CD4-positive, alpha-beta T cell treated with Interferon alpha-2 for 1 hour (primary cell): Measurements from ENCODE around the gene SIDT2.
A peak's percentile ranks its signal among the peaks of the same experiment; 100 is the strongest.
"Not testable (repeated sequence)": the region's sequence is repeated elsewhere in the genome, so short reads cannot be mapped to it uniquely, and the experiment has no call there.

Experiments used
- DNase-seq, 2 donors: peaks; one replicate each; pipeline ENCODE4 v3.0.0-alpha.2; 2020 to 2022

Gene SIDT2

GRCh38 chr11:117178210-117179034, at the start of gene SIDT2:
Gene SIDT2 (plus strand): TSS chr11:117178743. CDS start chr11:117179264, 521 bp downstream.
- peak; percentile 87 to 90 for DNase-seq

- not testable (repeated sequence) for DNase-seq
Observed at GRCh38 chr11:117130396-117130795, 48.1 kb upstream of the SIDT2 start.

GRCh38 chr11:117130879-117131278, 47.7 kb upstream of the SIDT2 start:
- DNase-seq, result no peak

GRCh38 chr11:117134431-117134830, 44.1 kb upstream of the SIDT2 start:
- no peak for DNase-seq

GRCh38 chr11:117134979-117135378, 43.6 kb upstream of the SIDT2 start:
- DNase-seq, result not testable (repeated sequence)

GRCh38 chr11:117137223-117138086, 41.1 kb upstream of the SIDT2 start:
- not testable (repeated sequence) for DNase-seq

GRCh38 chr11:117143390-117143789, 35.2 kb upstream of the SIDT2 start:
- peak; percentile 9 to 27 for DNase-seq

GRCh38 chr11:117143871-117144476, 34.6 kb upstream of the SIDT2 start, which contains the start of gene PAFAH1B2:
Gene PAFAH1B2 (plus strand): TSS chr11:117144287. CDS start chr11:117152448, 8,161 bp downstream.
- peak; percentile 95 for DNase-seq

GRCh38 chr11:117144477-117145392, 33.8 kb upstream of the SIDT2 start:
- DNase-seq, result peak; percentile 23 to 37

GRCh38 chr11:117145393-117145761, 33.2 kb upstream of the SIDT2 start:
- DNase-seq, result peak; percentile 1 to 39

- no peak for DNase-seq
Observed at GRCh38 chr11:117146521-117146920, 32.0 kb upstream of the SIDT2 start.

GRCh38 chr11:117152066-117152465, 26.5 kb upstream of the SIDT2 start:
- DNase-seq, result no peak

GRCh38 chr11:117154468-117154867, 24.1 kb upstream of the SIDT2 start:
- DNase-seq, result no peak

- no peak for DNase-seq
Observed at GRCh38 chr11:117157507-117157906, 21.0 kb upstream of the SIDT2 start.

GRCh38 chr11:117159892-117160291, 18.7 kb upstream of the SIDT2 start:
- no peak for DNase-seq

- DNase-seq, result no peak
Observed at GRCh38 chr11:117160826-117161225, 17.7 kb upstream of the SIDT2 start.

GRCh38 chr11:117166491-117166890, 12.1 kb upstream of the SIDT2 start:
- DNase-seq, result no peak

GRCh38 chr11:117169736-117170135, 8.8 kb upstream of the SIDT2 start:
- DNase-seq, result no peak

- no peak for DNase-seq
Observed at GRCh38 chr11:117170210-117170609, 8.3 kb upstream of the SIDT2 start.

- DNase-seq, result no peak
Observed at GRCh38 chr11:117171007-117171403, 7.5 kb upstream of the SIDT2 start.

- no peak for DNase-seq
Observed at GRCh38 chr11:117171404-117172061, 7.0 kb upstream of the SIDT2 start.
